T-helper 22 cell (primary cell): ENCODE data around the gene GREB1.

Source experiments
- DNase-seq: peaks from one replicate; pipeline ENCODE4 v3.0.0-alpha.2; 2020; ENCODE audit warnings: low read depth

GREB1 gene

GRCh38 chr2:11602563-11603204 lies 68.8 kb downstream of the GREB1 start:
- DNase-seq: no peak

- DNase-seq: no peak
Observed at GRCh38 chr2:11610624-11611242, 76.9 kb downstream of the GREB1 start.

GRCh38 chr2:11611251-11611650 lies 77.4 kb downstream of the GREB1 start:
- no peak for DNase-seq

GRCh38 chr2:11612553-11613215 lies 78.8 kb downstream of the GREB1 start:
- no peak for DNase-seq

GRCh38 chr2:11613297-11613696 lies 79.5 kb downstream of the GREB1 start:
- DNase-seq: no peak

- DNase-seq: no peak
Observed at GRCh38 chr2:11615209-11615608, 81.4 kb downstream of the GREB1 start.

- DNase-seq: no peak
Observed at GRCh38 chr2:11616097-11616687, 82.3 kb downstream of the GREB1 start.

- DNase-seq: no peak
Observed at GRCh38 chr2:11616851-11617415, 83.1 kb downstream of the GREB1 start.

GRCh38 chr2:11617527-11617926 lies 83.7 kb downstream of the GREB1 start:
- DNase-seq: no peak

- no peak for DNase-seq
Observed at GRCh38 chr2:11617984-11618707, 84.3 kb downstream of the GREB1 start.

GRCh38 chr2:11618708-11619062 lies 84.8 kb downstream of the GREB1 start:
- DNase-seq: no peak

- DNase-seq: no peak
Observed at GRCh38 chr2:11621410-11621809, 87.6 kb downstream of the GREB1 start.

GRCh38 chr2:11622611-11623010 lies 88.8 kb downstream of the GREB1 start:
- DNase-seq: no peak

GRCh38 chr2:11624893-11625292 lies 91.0 kb downstream of the GREB1 start:
- no peak for DNase-seq

GRCh38 chr2:11625671-11626070 lies 91.8 kb downstream of the GREB1 start:
- DNase-seq: no peak

GRCh38 chr2:11628675-11629074 lies 94.8 kb downstream of the GREB1 start:
- DNase-seq: no peak

- DNase-seq: no peak
Observed at GRCh38 chr2:11629215-11629614, 95.4 kb downstream of the GREB1 start.

GRCh38 chr2:11629851-11630250 lies 96.0 kb downstream of the GREB1 start:
- DNase-seq: no peak

- DNase-seq: no peak
Observed at GRCh38 chr2:11630855-11631254, 97.0 kb downstream of the GREB1 start.

GRCh38 chr2:11631462-11631861 lies 97.6 kb downstream of the GREB1 start:
- DNase-seq: no peak

- DNase-seq: no peak
Observed at GRCh38 chr2:11633923-11634478, 100.2 kb downstream of the GREB1 start.

GRCh38 chr2:11634584-11634983 lies 100.7 kb downstream of the GREB1 start:
- DNase-seq: no peak
